ENCODE data around the gene CC2D2B.

- TF ChIP-seq EZH2 (IDR thresholded peaks at IDR 0.05; ENCODE audit: borderline replicate concordance, low read depth, low read length, poor library complexity, severe bottlenecking) (no peak), CTCF (conservative IDR thresholded peaks at IDR 0.05; ENCODE audit: low read depth, low read length) (no peak)
These were observed 56.2 kb downstream of the CC2D2B start for GRCh38 chr10:95963991-95964389.
